ENCODE results near the gene FARS2. TPM values are rescaled to one million over a fixed set of nuclear protein-coding genes. Genes with fewer than 3 reads are reported as not detected.

Gene FARS2
- total RNA-seq, 3 donors from 2014 or later = 12.0 to 29.6 (median 24.3) TPM

DNA sequence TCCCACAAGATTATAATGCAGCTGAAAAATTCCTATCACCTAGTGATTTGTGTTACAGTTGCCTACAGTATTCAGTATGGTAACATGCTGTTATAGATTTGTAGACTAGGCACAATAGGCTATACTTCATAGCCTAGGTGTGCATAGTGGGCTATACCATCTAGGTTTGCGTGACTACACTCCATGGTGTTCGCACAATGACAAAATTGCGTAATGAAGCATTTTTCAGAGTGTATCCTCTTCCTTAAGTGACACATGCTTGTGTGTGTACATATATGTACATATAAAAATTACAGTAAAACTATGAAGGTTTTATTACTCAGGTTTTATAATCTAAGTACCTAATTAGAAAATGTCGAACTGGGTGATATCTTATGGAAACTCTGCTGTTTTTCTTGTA lies 133.0 kb downstream of the FARS2 start:
- intact Hi-C loops (cut with DNase I; ENCODE audit: low total_unique reads) = no loop called here
- TF ChIP-seq, protein P1, sequence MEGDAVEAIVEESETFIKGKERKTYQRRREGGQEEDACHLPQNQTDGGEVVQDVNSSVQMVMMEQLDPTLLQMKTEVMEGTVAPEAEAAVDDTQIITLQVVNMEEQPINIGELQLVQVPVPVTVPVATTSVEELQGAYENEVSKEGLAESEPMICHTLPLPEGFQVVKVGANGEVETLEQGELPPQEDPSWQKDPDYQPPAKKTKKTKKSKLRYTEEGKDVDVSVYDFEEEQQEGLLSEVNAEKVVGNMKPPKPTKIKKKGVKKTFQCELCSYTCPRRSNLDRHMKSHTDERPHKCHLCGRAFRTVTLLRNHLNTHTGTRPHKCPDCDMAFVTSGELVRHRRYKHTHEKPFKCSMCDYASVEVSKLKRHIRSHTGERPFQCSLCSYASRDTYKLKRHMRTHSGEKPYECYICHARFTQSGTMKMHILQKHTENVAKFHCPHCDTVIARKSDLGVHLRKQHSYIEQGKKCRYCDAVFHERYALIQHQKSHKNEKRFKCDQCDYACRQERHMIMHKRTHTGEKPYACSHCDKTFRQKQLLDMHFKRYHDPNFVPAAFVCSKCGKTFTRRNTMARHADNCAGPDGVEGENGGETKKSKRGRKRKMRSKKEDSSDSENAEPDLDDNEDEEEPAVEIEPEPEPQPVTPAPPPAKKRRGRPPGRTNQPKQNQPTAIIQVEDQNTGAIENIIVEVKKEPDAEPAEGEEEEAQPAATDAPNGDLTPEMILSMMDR (IDR thresholded peaks at IDR 0.05) = no peak
- TF ChIP-seq POLR2AphosphoS5 (IDR thresholded peaks at IDR 0.05) = no peak
- no peak for TF ChIP-seq POLR2A (IDR thresholded peaks at IDR 0.05)
- H3K4me1 ChIP-seq = no peaks in the 10 kb centered on the region
- no peaks in the 10 kb centered on the region for H3K27me3 ChIP-seq
- no peak for DNase-seq (ENCODE audit: low spot score in 2 of 2)
- H3K4me3 ChIP-seq = no peak overlapping the region
- no peak overlapping the region for H3K27ac ChIP-seq
- H3K9me3 ChIP-seq = no peaks in the 10 kb centered on the region
- no peaks in the 10 kb centered on the region for H3K36me3 ChIP-seq

DNA sequence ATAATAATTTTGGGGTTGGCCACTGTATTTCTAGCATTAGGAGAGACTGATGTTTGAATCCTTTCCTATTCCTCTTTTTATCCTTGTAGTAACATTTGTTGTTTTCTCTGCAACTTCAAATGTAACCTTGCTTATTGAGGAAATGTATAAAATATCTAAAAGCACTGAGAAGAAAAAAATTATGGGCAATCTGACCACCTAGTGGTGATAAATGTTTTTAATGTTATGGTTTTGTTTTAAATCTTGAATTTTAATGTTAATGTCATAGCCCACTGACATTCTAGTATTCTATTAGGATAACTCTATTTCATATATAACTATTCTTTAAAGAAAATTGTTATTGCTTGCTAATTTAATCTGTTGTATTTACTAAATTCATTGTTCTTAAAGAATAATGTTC lies 134.4 kb downstream of the FARS2 start:
- no peak overlapping the region for H3K4me3 ChIP-seq
- no peaks in the 10 kb centered on the region for H3K9me3 ChIP-seq
- no peaks in the 10 kb centered on the region for H3K27me3 ChIP-seq
- no peaks in the 10 kb centered on the region for H3K4me1 ChIP-seq
- intact Hi-C loops (cut with DNase I; ENCODE audit: low total_unique reads) = no loop called here
- no peak for DNase-seq (ENCODE audit: low spot score in 2 of 2)
- no peaks in the 10 kb centered on the region for H3K36me3 ChIP-seq
- TF ChIP-seq, protein P1 (IDR thresholded peaks at IDR 0.05) = no peak
- TF ChIP-seq POLR2AphosphoS5 (IDR thresholded peaks at IDR 0.05) (no peak), POLR2A (IDR thresholded peaks at IDR 0.05) (no peak)
- no peak overlapping the region for H3K27ac ChIP-seq

DNA sequence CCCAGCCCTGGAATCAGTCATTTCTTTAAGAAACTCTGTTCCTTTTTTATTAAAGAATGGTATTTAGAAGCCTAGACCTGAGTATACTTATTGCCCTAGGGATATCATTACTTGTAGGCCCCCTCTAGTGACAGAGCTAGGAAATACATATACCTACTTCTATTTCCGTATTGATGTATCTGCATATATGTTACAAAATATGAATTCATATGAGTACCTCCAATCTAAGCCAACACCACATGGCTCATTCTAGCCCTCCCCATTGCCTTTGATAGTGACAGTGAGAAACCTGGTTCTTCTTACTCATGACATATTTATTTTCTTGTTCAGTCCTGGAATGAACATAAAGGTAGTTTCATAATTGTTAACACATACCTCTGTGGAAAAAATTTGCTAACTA lies 137.2 kb downstream of the FARS2 start:
- no peak for DNase-seq (ENCODE audit: low spot score in 2 of 2)
- Histone ChIP-seq H3K36me3 (no peaks in the 10 kb centered on the region), H3K27me3 (no peaks in the 10 kb centered on the region), H3K27ac (no peak overlapping the region), H3K4me3 (no peak overlapping the region), H3K4me1 (no peaks in the 10 kb centered on the region), H3K9me3 (peaks cover 0 to 9% of the 10 kb centered on the region in 2 donors)
- TF ChIP-seq, protein P1 (IDR thresholded peaks at IDR 0.05) = no peak
- no peak for TF ChIP-seq POLR2AphosphoS5 (IDR thresholded peaks at IDR 0.05)
- TF ChIP-seq POLR2A (IDR thresholded peaks at IDR 0.05) = no peak
- intact Hi-C loops (cut with DNase I; ENCODE audit: low total_unique reads) = no loop called here

GRCh38 chr6:5399391-5399790 lies 138.1 kb downstream of the FARS2 start:
- Histone ChIP-seq H3K4me3 (no peak overlapping the region), H3K27me3 (no peaks in the 10 kb centered on the region), H3K36me3 (no peaks in the 10 kb centered on the region), H3K4me1 (no peaks in the 10 kb centered on the region), H3K9me3 (peaks cover 0 to 9% of the 10 kb centered on the region in 2 donors), H3K27ac (no peak overlapping the region)
- no peak for DNase-seq (ENCODE audit: low spot score in 2 of 2)
- TF ChIP-seq, protein P1 (IDR thresholded peaks at IDR 0.05) = no peak
- no peak for TF ChIP-seq POLR2A (IDR thresholded peaks at IDR 0.05)
- no peak for TF ChIP-seq POLR2AphosphoS5 (IDR thresholded peaks at IDR 0.05)
- intact Hi-C loops (cut with DNase I; ENCODE audit: low total_unique reads) = no loop called here

GRCh38 chr6:5401845-5402738 lies 140.8 kb downstream of the FARS2 start:
- no peak for DNase-seq (ENCODE audit: low spot score in 2 of 2)
- no peak overlapping the region for H3K4me3 ChIP-seq
- no peak overlapping the region for H3K27ac ChIP-seq
- intact Hi-C loops (cut with DNase I; ENCODE audit: low total_unique reads) = no loop called here
- no peaks in the 10 kb centered on the region for H3K36me3 ChIP-seq
- no peaks in the 10 kb centered on the region for H3K4me1 ChIP-seq
- no peaks in the 10 kb centered on the region for H3K27me3 ChIP-seq
- TF ChIP-seq POLR2A (IDR thresholded peaks at IDR 0.05) (no peak), POLR2AphosphoS5 (IDR thresholded peaks at IDR 0.05) (no peak)
- TF ChIP-seq, protein P1 (IDR thresholded peaks at IDR 0.05) = peak in 2 of 3 donors; percentile 15 to 19
- H3K9me3 ChIP-seq = peaks cover 0 to 9% of the 10 kb centered on the region in 2 donors
